Trophoblast cell (in vitro differentiated cells and primary cell): ENCODE results near the gene WEE2. TPM values are rescaled to one million over a fixed set of nuclear protein-coding genes. Genes with fewer than 3 reads are reported as not detected.

Experiments
- DNase-seq, 2 donors: peaks; one replicate each; pipeline ENCODE4 v3.0.0-alpha.2; 2016
- H2AFZ ChIP-seq: 2 replicates; pipeline ENCODE4 v1.6.1; 2013; ENCODE audit warnings: low read length, moderate library complexity, mild to moderate bottlenecking; ENCODE audit not compliant: insufficient read depth, poor library complexity
- H2AK5ac ChIP-seq: 2 replicates; pipeline ENCODE4 v1.6.1; 2013; ENCODE audit warnings: mild to moderate bottlenecking, low read length
- H2BK120ac ChIP-seq: 2 replicates; pipeline ENCODE4 v1.6.1; 2013; ENCODE audit warnings: low read length, mild to moderate bottlenecking, moderate library complexity; ENCODE audit not compliant: insufficient read depth, poor library complexity
- H2BK12ac ChIP-seq: 2 replicates; pipeline ENCODE4 v1.6.1; 2013; ENCODE audit warnings: mild to moderate bottlenecking, low read length, moderate library complexity
- H2BK5ac ChIP-seq: 2 replicates; pipeline ENCODE4 v1.6.1; 2013; ENCODE audit warnings: low read length, low read depth, moderate library complexity, mild to moderate bottlenecking; ENCODE audit not compliant: poor library complexity
- H3K14ac ChIP-seq: 2 replicates; pipeline ENCODE4 v1.6.1; 2013; ENCODE audit warnings: mild to moderate bottlenecking, low read length
- H3K18ac ChIP-seq: 2 replicates; pipeline ENCODE4 v1.6.1; 2013; ENCODE audit warnings: mild to moderate bottlenecking, low read length
- H3K23ac ChIP-seq: 2 replicates; pipeline ENCODE4 v1.6.1; 2013; ENCODE audit warnings: low read length
- H3K27ac ChIP-seq: 2 replicates; pipeline ENCODE4 v1.5.1; 2013; ENCODE audit warnings: low read depth, mild to moderate bottlenecking, inconsistent platforms, low read length, moderate library complexity
- H3K27me3 ChIP-seq: 2 replicates; pipeline ENCODE4 v1.6.1; 2013; ENCODE audit warnings: inconsistent platforms, mild to moderate bottlenecking, low read length, moderate library complexity; ENCODE audit not compliant: insufficient read depth
- H3K36me3 ChIP-seq, 2 experiments: 1 replicate in 1 of 2; 2 replicates in 1 of 2; pipeline ENCODE4 v1.6.1; 2013; ENCODE audit warnings: low read length in 2 of 2, mild to moderate bottlenecking in 2 of 2, moderate library complexity in 1 of 2; ENCODE audit not compliant: insufficient read depth in 2 of 2, control insufficient read depth in 1 of 2
- H3K4ac ChIP-seq: 2 replicates; pipeline ENCODE4 v1.6.1; 2013; ENCODE audit warnings: low read depth, mild to moderate bottlenecking, low read length, moderate library complexity
- H3K4me1 ChIP-seq, 2 experiments: 1 replicate in 1 of 2; 2 replicates in 1 of 2; pipeline ENCODE4 v1.6.1; 2013; ENCODE audit warnings: low read length in 2 of 2, mild to moderate bottlenecking in 2 of 2, moderate library complexity in 1 of 2; ENCODE audit not compliant: insufficient read depth in 2 of 2, control insufficient read depth in 1 of 2
- H3K4me2 ChIP-seq: 2 replicates; pipeline ENCODE4 v1.6.1; 2013; ENCODE audit warnings: inconsistent platforms, mild to moderate bottlenecking, low read length, moderate library complexity
- H3K4me3 ChIP-seq: 2 replicates; pipeline ENCODE4 v1.5.1; 2013; ENCODE audit warnings: mild to moderate bottlenecking, low read depth, low read length, inconsistent platforms
- H3K79me1 ChIP-seq: one replicate; pipeline ENCODE4 v1.6.1; 2013; ENCODE audit warnings: low read length
- H3K79me2 ChIP-seq: 2 replicates; pipeline ENCODE4 v1.6.1; 2013; ENCODE audit warnings: low read length, mild to moderate bottlenecking; ENCODE audit not compliant: control insufficient read depth, insufficient read depth, poor library complexity
- H3K9ac ChIP-seq: 2 replicates; pipeline ENCODE4 v1.6.1; 2013; ENCODE audit warnings: mild to moderate bottlenecking, low read length
- H3K9me3 ChIP-seq: 2 replicates; pipeline ENCODE4 v1.6.1; 2013; ENCODE audit warnings: low read depth, mild to moderate bottlenecking, control low read depth, inconsistent platforms, low read length; ENCODE audit not compliant: insufficient read depth
- H4K12ac ChIP-seq: 2 replicates; pipeline ENCODE4 v1.6.1; 2013; ENCODE audit warnings: low read depth, mild to moderate bottlenecking, low read length, moderate library complexity
- H4K8ac ChIP-seq: 2 replicates; pipeline ENCODE4 v1.6.1; 2013; ENCODE audit warnings: low read depth, mild to moderate bottlenecking, low read length, moderate library complexity
- H4K91ac ChIP-seq: one replicate; pipeline ENCODE4 v1.6.1; 2013; ENCODE audit warnings: low read depth, mild to moderate bottlenecking, low read length, moderate library complexity
- WGBS: extraction: QIAGEN DNeasy Blood & Tissue Kit; methylation state at CpG from one replicate; pipeline ENCODE4 v1.1.7; 2013; ENCODE audit warnings: missing lambda C conversion rate; ENCODE audit not compliant: insufficient read length, insufficient coverage; ENCODE audit errors: extremely low coverage; 5-methylcytosine and 5-hydroxymethylcytosine counted together
- polyA plus RNA-seq: library from polyadenylated mRNA; stranded (reverse); fragments of 200-250 nt; gene quantifications from 2 replicates; pipeline ENCODE4 v1.2.3, GENCODE V29; 2013

WEE2 gene
- polyA plus RNA-seq, result 0.03 TPM in 1 of 2 replicates, not detected in the other

- Histone ChIP-seq H2BK120ac (no peak within 1 kb of the TSS), H3K23ac (no peak within 1 kb of the TSS), H4K8ac (no peak within 1 kb of the TSS), H3K9me3 (no peaks in the 10 kb centered on the region), H3K14ac (no peak within 1 kb of the TSS), H3K79me2 (no peaks in the 10 kb centered on the region), H3K4me1 (no peaks in the 10 kb centered on the region), H3K9ac (no peak within 1 kb of the TSS), H3K27me3 (no peaks in the 10 kb centered on the region), H3K36me3 (no peaks in the 10 kb centered on the region), H2BK5ac (no peak within 1 kb of the TSS), H3K4ac (no peak within 1 kb of the TSS), H3K18ac (no peak within 1 kb of the TSS), H3K4me2 (no peak within 1 kb of the TSS), H3K79me1 (no peaks in the 10 kb centered on the region), H3K27ac (no peak within 1 kb of the TSS), H2BK12ac (no peak within 1 kb of the TSS), H2AK5ac (no peak within 1 kb of the TSS), H4K91ac (no peak within 1 kb of the TSS), H2AFZ (no peak within 1 kb of the TSS), H4K12ac (no peak within 1 kb of the TSS), H3K4me3 (no peak within 1 kb of the TSS)
- WGBS, result no CpG with 5 or more reads among the region's 6 CpGs
- no peak for DNase-seq
These were observed at the start of gene WEE2 for GRCh38 chr7:141708351-141708750. Gene WEE2 (plus strand): TSS chr7:141708353. CDS start chr7:141708759, 406 bp downstream.

GRCh38 chr7:141659501-141659900 lies 48.7 kb upstream of the WEE2 start:
- Histone ChIP-seq H2AFZ (no peak overlapping the region), H2BK120ac (no peak overlapping the region), H3K79me1 (no peaks in the 10 kb centered on the region), H3K4me3 (no peak overlapping the region), H2AK5ac (no peak overlapping the region), H3K4me1 (no peaks in the 10 kb centered on the region), H2BK5ac (no peak overlapping the region), H3K4me2 (no peak overlapping the region), H4K91ac (no peak overlapping the region), H3K27ac (no peak overlapping the region), H3K27me3 (no peaks in the 10 kb centered on the region), H3K4ac (no peak overlapping the region), H3K9ac (no peak overlapping the region), H3K23ac (no peak overlapping the region), H2BK12ac (no peak overlapping the region), H3K14ac (no peak overlapping the region), H3K9me3 (no peaks in the 10 kb centered on the region), H3K79me2 (no peaks in the 10 kb centered on the region), H4K8ac (no peak overlapping the region), H3K18ac (no peak overlapping the region), H4K12ac (no peak overlapping the region), H3K36me3 (peaks cover 23 to 50% of the 10 kb centered on the region in 2 experiments)
- no peak for DNase-seq
- no CpG with 5 or more reads among the region's 6 CpGs for WGBS

GRCh38 chr7:141660259-141660658 lies 47.9 kb upstream of the WEE2 start:
- no peak overlapping the region for H2AK5ac ChIP-seq
- H3K27me3 ChIP-seq, result no peaks in the 10 kb centered on the region
- H3K23ac ChIP-seq, result no peak overlapping the region
- no peak overlapping the region for H2BK120ac ChIP-seq
- no peak overlapping the region for H3K4me2 ChIP-seq
- no peak overlapping the region for H3K4me3 ChIP-seq
- no peak overlapping the region for H4K91ac ChIP-seq
- H2BK12ac ChIP-seq, result no peak overlapping the region
- no peak overlapping the region for H2BK5ac ChIP-seq
- H3K9me3 ChIP-seq, result no peaks in the 10 kb centered on the region
- H3K9ac ChIP-seq, result no peak overlapping the region
- peaks cover 31 to 56% of the 10 kb centered on the region in 2 experiments for H3K36me3 ChIP-seq
- H4K12ac ChIP-seq, result no peak overlapping the region
- WGBS, result no CpG with 5 or more reads among the region's 4 CpGs
- DNase-seq, result peak; percentile 4 to 23
- H3K14ac ChIP-seq, result no peak overlapping the region
- H2AFZ ChIP-seq, result no peak overlapping the region
- no peak overlapping the region for H3K18ac ChIP-seq
- H3K4ac ChIP-seq, result no peak overlapping the region
- no peaks in the 10 kb centered on the region for H3K79me1 ChIP-seq
- H3K79me2 ChIP-seq, result no peaks in the 10 kb centered on the region
- no peak overlapping the region for H4K8ac ChIP-seq
- H3K4me1 ChIP-seq, result no peaks in the 10 kb centered on the region
- no peak overlapping the region for H3K27ac ChIP-seq

- WGBS, result no CpG with 5 or more reads among the region's 6 CpGs
These were observed 44.9 kb upstream of the WEE2 start for GRCh38 chr7:141663081-141663849.

More at GRCh38 chr7:141663081-141663849, 44.9 kb upstream of the WEE2 start:
- Histone ChIP-seq H2AFZ (no peak overlapping the region), H3K79me1 (no peaks in the 10 kb centered on the region), H3K9ac (no peak overlapping the region), H3K14ac (no peak overlapping the region), H3K23ac (no peak overlapping the region), H3K4ac (no peak overlapping the region), H3K79me2 (no peaks in the 10 kb centered on the region), H4K91ac (no peak overlapping the region), H2BK120ac (no peak overlapping the region), H3K4me3 (no peak overlapping the region), H3K27me3 (no peaks in the 10 kb centered on the region), H3K27ac (no peak overlapping the region), H2BK5ac (no peak overlapping the region), H3K9me3 (no peaks in the 10 kb centered on the region), H2AK5ac (no peak overlapping the region), H4K12ac (no peak overlapping the region), H3K36me3 (peaks cover 34 to 57% of the 10 kb centered on the region in 2 experiments), H3K18ac (no peak overlapping the region), H2BK12ac (no peak overlapping the region), H4K8ac (no peak overlapping the region), H3K4me2 (no peak overlapping the region), H3K4me1 (no peaks in the 10 kb centered on the region)
- DNase-seq, result no peak
